Measurements from ENCODE around the gene SERGEF.

DNA sequence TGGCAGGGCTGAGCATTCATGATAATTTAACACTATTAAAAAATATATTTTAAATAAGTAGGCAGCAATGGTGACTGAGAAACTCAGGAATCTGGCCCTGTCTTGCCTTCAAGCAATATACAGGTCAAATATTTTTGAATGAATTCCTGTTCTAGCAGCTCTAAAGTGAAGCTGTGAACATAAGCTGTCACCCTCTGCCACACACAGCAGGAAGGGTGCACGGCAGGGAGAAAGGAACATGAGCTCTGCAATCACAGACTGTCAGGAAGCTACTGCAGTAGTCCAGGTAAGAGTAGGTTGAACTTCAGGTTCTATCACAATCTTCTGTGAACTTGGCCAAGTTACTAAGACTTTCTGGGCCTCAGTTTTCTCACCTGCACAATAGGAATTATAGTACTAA, 114.8 kb downstream of the SERGEF start:
- TF ChIP-seq ZNF274 (IDR thresholded peaks at IDR 0.05; ENCODE audit: low read depth, low read length) (no peak), YY1 (IDR thresholded peaks at IDR 0.05; ENCODE audit: insufficient read depth, insufficient read length) (no peak), SUZ12 (IDR thresholded peaks at IDR 0.05; ENCODE audit: extremely low read depth, insufficient read depth, insufficient read length) (no peak)

Data from NT2/D1 (cell line).